ENCODE results near the gene IL12A.

IL12A gene

DNA sequence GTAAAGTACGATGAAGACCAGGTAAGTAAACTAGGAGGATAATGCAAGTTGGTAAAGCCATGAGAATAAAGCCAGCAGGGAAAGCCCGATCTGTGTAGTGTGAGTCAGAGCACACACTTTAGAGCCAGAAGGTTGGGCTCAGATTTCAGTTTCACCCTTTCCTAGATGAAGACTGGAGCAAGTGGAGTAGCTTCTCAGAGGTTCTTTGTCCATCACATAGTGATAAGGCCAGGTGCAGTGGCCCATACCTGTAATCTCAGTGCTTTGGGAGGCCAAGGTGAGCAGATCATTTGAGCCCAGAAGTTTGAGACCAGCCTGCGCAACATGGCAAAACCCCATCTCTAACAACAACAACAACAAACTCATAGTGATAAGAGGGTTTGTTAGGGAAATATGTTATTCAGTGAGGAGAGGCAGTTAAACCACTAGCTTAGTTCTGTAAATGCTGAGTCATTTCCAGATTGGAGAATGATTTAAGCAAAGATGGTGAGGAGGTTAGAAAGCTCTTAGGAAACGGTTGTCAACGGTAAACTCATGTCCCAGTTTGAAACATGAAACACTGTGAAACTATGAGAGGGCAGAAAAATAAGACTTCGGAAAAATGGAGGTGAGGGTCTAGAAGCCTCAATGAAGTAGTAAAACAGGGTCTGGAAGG is 39.0 kb downstream of the IL12A start:
- peak; percentile 71 for DNase-seq (ENCODE audit: low read depth)

DNA sequence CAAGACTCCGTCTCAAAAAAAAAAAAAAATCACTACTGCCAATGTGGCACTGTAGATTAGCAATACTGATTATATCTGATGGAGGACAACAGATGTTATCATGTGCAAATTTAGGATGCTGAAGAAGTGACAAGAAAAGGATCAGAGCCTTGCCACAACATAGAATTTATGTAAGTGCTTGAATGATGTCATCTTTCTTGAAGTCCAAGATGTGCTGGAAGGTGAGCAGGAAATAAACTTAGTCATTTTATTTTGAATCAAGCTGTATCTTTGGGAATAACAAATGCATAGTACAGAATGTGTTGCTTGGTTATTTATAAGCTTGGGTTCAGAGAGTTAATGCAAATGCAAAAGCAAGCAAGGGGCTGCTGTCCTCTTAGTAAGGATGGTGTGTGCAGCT is 47.1 kb downstream of the IL12A start:
- no peak for DNase-seq (ENCODE audit: low read depth)

DNA sequence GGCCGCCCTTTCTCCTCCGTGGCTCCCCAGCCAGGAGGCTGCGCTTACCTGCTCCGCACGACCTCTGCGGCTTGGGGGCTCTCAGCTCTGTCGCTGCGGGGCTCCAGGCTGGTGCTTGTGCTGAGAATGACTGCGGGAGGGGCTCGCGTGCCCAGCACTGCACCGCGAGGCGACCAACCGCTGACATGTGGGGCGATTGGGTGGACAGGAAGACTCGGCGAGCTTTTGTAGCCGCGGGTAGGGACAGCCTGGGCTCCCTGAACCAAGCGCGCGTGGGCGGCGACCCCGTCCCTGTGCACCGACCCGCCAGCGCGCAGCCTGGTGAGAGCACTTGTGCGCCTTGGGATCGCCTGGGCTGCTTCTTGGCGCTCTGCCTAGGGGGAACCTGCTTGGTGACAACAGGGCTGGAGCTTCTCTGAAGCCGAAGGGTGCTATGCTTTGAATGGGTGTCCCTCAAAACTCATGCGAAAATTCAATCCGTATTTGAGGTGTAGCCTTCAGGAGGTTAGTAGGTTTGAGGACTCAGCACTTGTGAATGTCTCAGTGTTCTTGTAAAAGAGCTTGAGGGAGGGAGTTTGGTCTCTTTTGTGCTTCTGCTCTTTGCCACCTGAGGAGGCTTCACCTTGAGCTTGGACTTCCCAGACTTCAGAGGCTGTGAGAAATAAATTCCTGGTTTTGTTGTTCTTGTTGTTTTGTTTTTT is 50.4 kb downstream of the IL12A start:
- DNase-seq (ENCODE audit: low read depth) = peak; percentile 24

DNA sequence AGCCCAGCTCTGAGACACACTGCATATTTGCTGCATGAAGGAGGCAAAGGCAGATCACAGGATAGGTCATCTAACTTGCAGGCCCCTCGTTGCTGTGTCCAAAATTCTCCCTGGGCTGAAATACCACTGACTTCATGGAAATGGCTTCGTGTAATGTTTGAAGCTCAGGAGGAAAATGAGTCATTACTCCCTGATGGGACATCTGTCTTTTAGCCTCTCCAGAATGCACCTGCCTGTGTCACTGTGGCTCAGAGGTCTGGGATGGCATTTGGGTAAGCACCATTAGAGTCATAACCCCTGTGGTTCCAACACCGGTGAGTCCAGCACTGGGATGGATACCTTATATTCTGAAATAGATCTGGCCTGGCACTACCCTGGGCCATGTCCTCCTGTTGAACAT is 51.5 kb downstream of the IL12A start:
- no peak for DNase-seq (ENCODE audit: low read depth)

DNA sequence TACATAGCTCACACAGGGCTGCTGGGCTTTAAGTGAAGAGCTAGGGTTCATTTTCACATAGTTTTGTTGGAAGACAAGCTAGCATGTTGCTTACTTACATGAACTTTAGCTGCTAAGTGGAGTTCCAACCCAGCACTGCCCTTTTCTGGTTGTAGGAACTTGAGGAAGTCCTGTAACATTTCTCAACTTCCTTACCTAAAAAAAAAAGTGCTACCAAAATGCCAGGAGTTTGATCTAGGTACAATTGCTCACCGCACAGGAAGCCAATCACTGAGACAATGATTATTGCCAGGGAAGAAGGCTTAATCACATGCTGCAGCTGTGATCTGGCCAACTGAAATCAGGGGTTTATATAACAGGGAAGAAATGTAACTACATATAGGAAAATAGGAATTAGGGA is 52.8 kb downstream of the IL12A start:
- no peak for DNase-seq (ENCODE audit: low read depth)

DNA sequence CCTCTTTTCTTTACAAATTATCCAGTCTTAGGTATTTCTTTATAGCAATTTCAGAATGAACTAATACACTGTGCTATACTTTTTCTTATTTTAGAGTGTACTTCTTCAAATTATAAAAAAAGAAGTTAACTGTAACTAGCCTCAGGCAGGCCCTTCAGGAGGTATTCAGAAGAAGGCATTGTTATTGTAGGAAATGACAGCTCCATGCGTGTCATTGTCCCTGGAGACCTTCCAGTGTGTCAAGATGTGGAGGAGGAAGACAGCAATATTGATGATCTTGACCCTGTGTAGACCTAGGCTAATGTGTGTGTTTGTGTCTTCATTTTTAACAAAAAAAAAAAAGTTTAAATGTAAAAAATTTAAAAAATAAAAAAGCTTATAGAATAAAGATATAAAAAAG is 55.5 kb downstream of the IL12A start:
- DNase-seq (ENCODE audit: low read depth) = no peak

Measured in EH (cell line).